ENCODE data around the gene ADAM30.

GRCh38 chr1:119920104-119920968 is 24.0 kb upstream of the ADAM30 start:
- TF ChIP-seq CTCF (IDR thresholded peaks at IDR 0.05) (no peak), POLR2A (IDR thresholded peaks at IDR 0.05) (no peak)

Measured in uterus (tissue), 2 donors.